Activated naive CD8-positive, alpha-beta T cell (primary cell): ENCODE results near the gene CADM1.

Source experiments
- H3K27ac Mint-ChIP-seq: one replicate; pipeline ENCODE4 v1.8.0; 2021; ENCODE audit warnings: mixed read lengths
- H3K27me3 Mint-ChIP-seq: one replicate; pipeline ENCODE4 v1.8.0; 2021; ENCODE audit warnings: mixed read lengths
- H3K36me3 Mint-ChIP-seq: one replicate; pipeline ENCODE4 v1.8.0; 2021; ENCODE audit warnings: mixed read lengths
- H3K4me1 Mint-ChIP-seq: one replicate; pipeline ENCODE4 v1.8.0; 2021; ENCODE audit warnings: low read depth, mixed read lengths
- H3K4me3 Mint-ChIP-seq: one replicate; pipeline ENCODE4 v1.8.0; 2021; ENCODE audit warnings: mild to moderate bottlenecking, mixed read lengths
- H3K9me3 Mint-ChIP-seq: one replicate; pipeline ENCODE4 v1.8.0; 2021; ENCODE audit warnings: low read depth, mixed read lengths

Gene CADM1

GRCh38 chr11:115188188-115188897, 315.9 kb downstream of the CADM1 start:
- Mint-ChIP-seq H3K27me3 (peaks cover 4% of the 10 kb centered on the region), H3K36me3 (no peaks in the 10 kb centered on the region), H3K9me3 (no peaks in the 10 kb centered on the region), H3K4me3 (no peak overlapping the region), H3K27ac (no peak overlapping the region), H3K4me1 (no peaks in the 10 kb centered on the region)

GRCh38 chr11:115185931-115186330, 318.3 kb downstream of the CADM1 start:
- Mint-ChIP-seq H3K9me3 (no peaks in the 10 kb centered on the region), H3K36me3 (no peaks in the 10 kb centered on the region), H3K4me3 (no peak overlapping the region), H3K27me3 (peaks cover 4% of the 10 kb centered on the region), H3K27ac (no peak overlapping the region), H3K4me1 (no peaks in the 10 kb centered on the region)

DNA sequence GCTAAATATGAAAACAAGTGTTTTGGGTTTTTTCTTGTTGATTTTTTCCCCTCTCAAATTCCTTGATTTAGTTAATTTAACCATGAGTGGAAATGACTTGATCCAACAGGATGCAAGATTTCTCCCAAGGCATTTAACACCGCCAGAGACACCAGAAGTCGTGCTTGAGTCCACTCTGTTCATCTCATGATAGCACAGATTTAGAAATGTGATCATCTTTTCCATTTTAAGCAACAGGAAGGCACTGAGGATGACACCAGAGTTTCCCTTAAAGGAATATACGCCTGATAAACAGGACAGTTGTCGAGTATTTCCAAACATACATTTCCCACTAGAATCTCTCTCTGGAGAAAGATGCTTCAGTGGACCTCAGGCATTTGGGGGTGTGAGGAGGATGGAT, 318.7 kb downstream of the CADM1 start:
- Mint-ChIP-seq H3K27ac (no peak overlapping the region), H3K36me3 (no peaks in the 10 kb centered on the region), H3K9me3 (no peaks in the 10 kb centered on the region), H3K4me1 (no peaks in the 10 kb centered on the region), H3K27me3 (peaks cover 4% of the 10 kb centered on the region), H3K4me3 (no peak overlapping the region)

GRCh38 chr11:115184901-115185300, 319.3 kb downstream of the CADM1 start:
- no peak overlapping the region for H3K4me3 Mint-ChIP-seq
- no peaks in the 10 kb centered on the region for H3K36me3 Mint-ChIP-seq
- H3K27me3 Mint-ChIP-seq = peaks cover 4% of the 10 kb centered on the region
- no peaks in the 10 kb centered on the region for H3K4me1 Mint-ChIP-seq
- no peaks in the 10 kb centered on the region for H3K9me3 Mint-ChIP-seq
- H3K27ac Mint-ChIP-seq = no peak overlapping the region

DNA sequence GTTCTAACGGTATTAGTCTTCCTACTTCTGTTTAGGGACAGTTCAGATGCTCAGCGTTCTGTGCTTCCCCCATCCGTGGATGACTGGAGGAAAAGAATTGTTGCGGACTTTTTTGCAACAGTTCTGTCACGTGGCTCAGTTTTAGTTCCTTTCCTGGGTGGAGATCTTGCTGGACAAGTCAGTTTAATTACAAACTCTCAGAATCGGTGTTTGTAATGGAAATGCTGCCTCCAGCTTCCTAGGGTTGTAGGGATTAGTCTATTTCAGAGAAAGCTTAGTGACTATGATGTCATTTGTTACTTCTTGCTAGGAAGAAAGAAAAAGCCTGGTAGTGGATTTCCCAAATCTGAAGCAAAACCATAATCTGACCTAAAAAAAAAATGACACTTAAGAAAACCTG, 320.4 kb downstream of the CADM1 start:
- H3K9me3 Mint-ChIP-seq = no peaks in the 10 kb centered on the region

GRCh38 chr11:115183136-115183535, 321.1 kb downstream of the CADM1 start:
- Mint-ChIP-seq H3K9me3 (no peaks in the 10 kb centered on the region), H3K27me3 (no peaks in the 10 kb centered on the region), H3K27ac (no peak overlapping the region), H3K36me3 (no peaks in the 10 kb centered on the region), H3K4me3 (no peak overlapping the region), H3K4me1 (no peaks in the 10 kb centered on the region)

More for the DNA sequence above, 320.4 kb downstream of the CADM1 start:
- Mint-ChIP-seq H3K4me1 (no peaks in the 10 kb centered on the region), H3K27me3 (no peaks in the 10 kb centered on the region), H3K4me3 (no peak overlapping the region), H3K27ac (no peak overlapping the region), H3K36me3 (no peaks in the 10 kb centered on the region)

GRCh38 chr11:115182282-115182955, 321.8 kb downstream of the CADM1 start:
- H3K4me3 Mint-ChIP-seq = no peak overlapping the region
- no peaks in the 10 kb centered on the region for H3K9me3 Mint-ChIP-seq
- H3K4me1 Mint-ChIP-seq = no peaks in the 10 kb centered on the region
- H3K27ac Mint-ChIP-seq = no peak overlapping the region
- no peaks in the 10 kb centered on the region for H3K27me3 Mint-ChIP-seq
- no peaks in the 10 kb centered on the region for H3K36me3 Mint-ChIP-seq

DNA sequence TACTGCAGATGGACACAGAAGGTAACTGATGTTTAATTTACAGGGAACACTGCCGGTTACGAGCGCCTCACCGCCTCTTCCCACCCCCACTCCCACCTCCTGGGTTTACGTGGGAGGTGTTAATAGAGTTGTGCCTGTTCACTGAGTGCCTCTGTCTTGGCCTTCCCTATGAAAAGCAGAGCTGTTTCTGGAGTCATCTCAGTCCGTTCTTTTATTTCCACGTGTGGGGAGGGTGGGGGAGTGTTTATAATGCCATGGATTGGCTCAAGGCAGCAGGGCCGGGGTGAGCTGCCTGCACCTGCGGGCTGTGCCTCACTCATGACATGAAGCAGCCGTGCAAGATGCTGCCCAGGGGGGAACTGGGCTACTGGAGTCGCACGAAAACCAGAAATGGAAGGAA, 322.7 kb downstream of the CADM1 start:
- Mint-ChIP-seq H3K9me3 (no peaks in the 10 kb centered on the region), H3K36me3 (no peaks in the 10 kb centered on the region), H3K4me1 (no peaks in the 10 kb centered on the region), H3K27me3 (no peaks in the 10 kb centered on the region), H3K27ac (no peak overlapping the region), H3K4me3 (no peak overlapping the region)

DNA sequence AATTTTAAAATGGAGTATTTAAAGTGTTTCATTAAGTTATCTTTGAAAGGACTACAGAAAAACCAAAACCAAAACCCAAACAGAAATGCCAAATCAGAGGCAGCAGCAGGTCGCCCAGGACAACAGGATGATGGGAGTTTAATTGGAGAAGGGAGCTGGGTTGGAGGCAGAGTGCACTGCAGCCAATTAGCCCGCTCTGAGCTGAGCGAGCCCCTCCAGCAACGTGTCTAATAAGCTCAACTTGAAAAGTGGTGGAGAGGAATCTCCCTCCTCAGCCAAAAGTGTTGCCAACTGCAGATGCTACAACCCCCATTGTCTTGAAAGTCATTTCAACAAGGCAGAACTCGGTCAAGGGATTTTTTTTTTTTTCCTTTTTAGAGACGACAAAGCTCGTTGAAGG, 323.9 kb downstream of the CADM1 start:
- no peak overlapping the region for H3K4me3 Mint-ChIP-seq
- no peaks in the 10 kb centered on the region for H3K27me3 Mint-ChIP-seq
- H3K4me1 Mint-ChIP-seq = no peaks in the 10 kb centered on the region
- no peaks in the 10 kb centered on the region for H3K36me3 Mint-ChIP-seq
- H3K9me3 Mint-ChIP-seq = no peaks in the 10 kb centered on the region
- no peak overlapping the region for H3K27ac Mint-ChIP-seq

- H3K27me3 Mint-ChIP-seq = no peaks in the 10 kb centered on the region
- H3K36me3 Mint-ChIP-seq = no peaks in the 10 kb centered on the region
- no peaks in the 10 kb centered on the region for H3K9me3 Mint-ChIP-seq
- no peaks in the 10 kb centered on the region for H3K4me1 Mint-ChIP-seq
- no peak overlapping the region for H3K4me3 Mint-ChIP-seq
- H3K27ac Mint-ChIP-seq = no peak overlapping the region
Measured at GRCh38 chr11:115179636-115180035, 324.6 kb downstream of the CADM1 start.

- H3K9me3 Mint-ChIP-seq = no peaks in the 10 kb centered on the region
- H3K4me3 Mint-ChIP-seq = no peak overlapping the region
- H3K27ac Mint-ChIP-seq = no peak overlapping the region
- no peaks in the 10 kb centered on the region for H3K4me1 Mint-ChIP-seq
- H3K27me3 Mint-ChIP-seq = no peaks in the 10 kb centered on the region
- H3K36me3 Mint-ChIP-seq = no peaks in the 10 kb centered on the region
Measured at GRCh38 chr11:115178705-115179104, 325.5 kb downstream of the CADM1 start.

GRCh38 chr11:115173136-115173535, 331.1 kb downstream of the CADM1 start:
- Mint-ChIP-seq H3K27ac (no peak overlapping the region), H3K4me3 (no peak overlapping the region), H3K27me3 (no peaks in the 10 kb centered on the region), H3K9me3 (no peaks in the 10 kb centered on the region), H3K4me1 (no peaks in the 10 kb centered on the region), H3K36me3 (no peaks in the 10 kb centered on the region)

GRCh38 chr11:115170133-115170815, 333.9 kb downstream of the CADM1 start:
- H3K4me3 Mint-ChIP-seq = no peak overlapping the region
- H3K4me1 Mint-ChIP-seq = no peaks in the 10 kb centered on the region
- H3K36me3 Mint-ChIP-seq = no peaks in the 10 kb centered on the region
- no peaks in the 10 kb centered on the region for H3K27me3 Mint-ChIP-seq
- no peaks in the 10 kb centered on the region for H3K9me3 Mint-ChIP-seq
- no peak overlapping the region for H3K27ac Mint-ChIP-seq

GRCh38 chr11:115169251-115169650, 335.0 kb downstream of the CADM1 start:
- no peaks in the 10 kb centered on the region for H3K9me3 Mint-ChIP-seq
- H3K27ac Mint-ChIP-seq = no peak overlapping the region
- H3K36me3 Mint-ChIP-seq = no peaks in the 10 kb centered on the region
- no peak overlapping the region for H3K4me3 Mint-ChIP-seq
- H3K27me3 Mint-ChIP-seq = peaks cover 2% of the 10 kb centered on the region
- no peaks in the 10 kb centered on the region for H3K4me1 Mint-ChIP-seq

DNA sequence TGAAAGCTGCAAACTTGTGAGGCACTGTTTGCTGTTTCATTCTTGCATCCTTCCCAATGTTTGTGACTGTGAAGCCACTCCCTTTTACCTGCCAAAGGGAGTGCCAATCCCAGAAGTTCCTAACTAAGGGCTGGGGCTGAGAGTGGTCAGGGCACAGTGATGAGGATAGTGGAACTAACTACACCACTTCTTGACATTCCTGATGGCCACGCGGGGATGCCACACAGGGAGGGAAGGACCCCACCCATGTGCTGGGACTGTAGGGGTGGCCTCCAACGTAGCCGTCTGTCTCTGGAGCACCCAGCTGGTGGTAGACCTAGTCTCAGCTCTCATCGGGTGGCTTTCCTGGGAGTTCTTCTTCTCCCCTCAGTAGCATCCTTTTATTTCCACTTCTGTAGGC, 335.5 kb downstream of the CADM1 start:
- Mint-ChIP-seq H3K4me3 (no peak overlapping the region), H3K36me3 (no peaks in the 10 kb centered on the region), H3K9me3 (no peaks in the 10 kb centered on the region), H3K27ac (no peak overlapping the region), H3K4me1 (no peaks in the 10 kb centered on the region), H3K27me3 (peaks cover 2% of the 10 kb centered on the region)
